Left ventricle myocardium superior (tissue), 1 donor: ENCODE results near the gene SYT8. TPM values are rescaled to one million over a fixed set of nuclear protein-coding genes. Genes with fewer than 3 reads are reported as not detected.

Experiments
- ATAC-seq: fragments of 200-7000 bp; cut with Tn5 transposase; one replicate; pipeline ENCODE4 v1.9.1; 2020; ENCODE audit warnings: mild to moderate bottlenecking, moderate library complexity
- DNase-seq: peaks from one replicate; pipeline ENCODE4 v3.0.0-alpha.2; 2020
- intact Hi-C: fragments of 100-400 bp; cut with micrococcal nuclease; formaldehyde crosslinking; loops from one replicate; pipeline ENCODE4 v1.11.0; 2022
- total RNA-seq: library from RNA; stranded (reverse); fragmentation: NEBNext Ultra II Directional; extraction: Animal tissue kit (Norgen Biotek cat#: 25700); gene quantifications from one replicate; pipeline ENCODE4 v1.2.1, GENCODE V29; 2021
- donor health status: DM: no; HTN: yes; CAD: no; lungs with severe emphysema.

Gene SYT8
- total RNA-seq, 1 donor from 2014 or later: not detected

- ATAC-seq (no peak), DNase-seq (no peak)
- intact Hi-C loops: no loop called here
These were observed 19.6 kb downstream of the SYT8 start for GRCh38 chr11:1854132-1854948.

- intact Hi-C loops: no loop called here
These were observed 20.4 kb downstream of the SYT8 start for GRCh38 chr11:1854949-1855885.

GRCh38 chr11:1855886-1856265, 21.1 kb downstream of the SYT8 start:
- intact Hi-C loops: no loop called here
- ATAC-seq (no peak), DNase-seq (no peak)

More at GRCh38 chr11:1854949-1855885, 20.4 kb downstream of the SYT8 start:
- DNase-seq: no peak
- no peak for ATAC-seq

GRCh38 chr11:1856306-1857005, 21.7 kb downstream of the SYT8 start:
- intact Hi-C loops: no loop called here
- no peak for ATAC-seq
- DNase-seq: no peak

- intact Hi-C loops: no loop called here
- ATAC-seq (no peak), DNase-seq (peak; percentile 20)
These were observed 22.3 kb downstream of the SYT8 start for GRCh38 chr11:1857064-1857463.

- intact Hi-C loops: no loop called here
- DNase-seq (peak; percentile 55), ATAC-seq (no peak)
These were observed 23.4 kb downstream of the SYT8 start for GRCh38 chr11:1858154-1858553.

- ATAC-seq: no peak
- intact Hi-C loops: no loop called here
- DNase-seq: no peak
These were observed 23.8 kb downstream of the SYT8 start for GRCh38 chr11:1858576-1858975.

GRCh38 chr11:1859004-1859403, 24.2 kb downstream of the SYT8 start:
- no peak for DNase-seq
- intact Hi-C loops: no loop called here
- no peak for ATAC-seq

GRCh38 chr11:1860108-1860507, 25.3 kb downstream of the SYT8 start:
- ATAC-seq (no peak), DNase-seq (peak; percentile 3)
- intact Hi-C loops: no loop called here

GRCh38 chr11:1861435-1862411, 26.9 kb downstream of the SYT8 start:
- intact Hi-C loops: no loop called here
- no peak for ATAC-seq
- DNase-seq: no peak

GRCh38 chr11:1862588-1863351, 28.0 kb downstream of the SYT8 start:
- peak; percentile 36 for DNase-seq

GRCh38 chr11:1863352-1864216, 28.8 kb downstream of the SYT8 start:
- DNase-seq (peak; percentile 92), ATAC-seq (peak; percentile 87)
- intact Hi-C loops: no loop called here

More at GRCh38 chr11:1862588-1863351, 28.0 kb downstream of the SYT8 start:
- intact Hi-C loops: no loop called here
- no peak for ATAC-seq

GRCh38 chr11:1864231-1864630, 29.4 kb downstream of the SYT8 start:
- intact Hi-C loops: no loop called here
- DNase-seq (peak; percentile 39), ATAC-seq (peak; percentile 5)

GRCh38 chr11:1864831-1865665, 30.3 kb downstream of the SYT8 start:
- peak; percentile 8 for ATAC-seq
- intact Hi-C loops: no loop called here
- peak; percentile 60 for DNase-seq

GRCh38 chr11:1866226-1866625, 31.4 kb downstream of the SYT8 start:
- intact Hi-C loops: no loop called here
- peak; percentile 29 for DNase-seq
- no peak for ATAC-seq

GRCh38 chr11:1866776-1867175, 32.0 kb downstream of the SYT8 start:
- DNase-seq (peak; percentile 24), ATAC-seq (no peak)
- intact Hi-C loops: no loop called here
